GM13976 (cell line): ENCODE data around the gene PSMD8.

Source experiments
- DNase-seq: peaks from one replicate; pipeline ENCODE4 v3.0.0; 2012; ENCODE audit warnings: low spot score
- in situ Hi-C: fragments of 300-500 bp; cut with MboI; formaldehyde crosslinking; loops from one replicate; pipeline ENCODE4 v1.12.0; 2022; ENCODE audit warnings: low sequenced_read_pairs, mixed read lengths, inconsistent platforms; ENCODE audit not compliant: unreplicated experiment
- TF ChIP-seq, protein P1 (sequence below): IDR thresholded peaks from 2 replicates; pipeline ENCODE4 v1.5.1; 2012; ENCODE audit warnings: borderline replicate concordance, mild to moderate bottlenecking; ENCODE audit not compliant: insufficient read depth; ENCODE audit errors: extremely low read depth, missing control alignments, control extremely low read depth

Gene PSMD8

DNA sequence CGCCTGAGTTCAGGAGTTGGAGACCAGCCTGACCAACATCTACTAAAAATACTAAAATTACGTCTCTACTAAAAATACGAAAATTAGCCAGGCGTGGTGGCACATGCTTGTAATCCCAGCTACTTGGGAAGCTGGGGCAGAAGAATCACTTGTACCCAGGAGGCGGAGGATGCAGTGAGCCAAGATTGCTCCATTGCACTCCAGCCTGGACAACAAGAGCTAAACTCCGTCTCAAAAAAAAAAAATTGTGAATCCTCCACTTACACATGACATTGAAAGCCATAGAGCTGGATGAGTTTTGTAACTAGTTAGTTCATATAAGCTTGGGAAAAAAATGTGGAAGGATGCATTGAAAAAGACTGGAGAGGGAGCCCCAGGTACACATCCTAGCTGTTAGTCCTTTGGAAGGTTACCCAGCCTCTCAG is 452 bp upstream of the PSMD8 start:
- TF ChIP-seq, protein P1, sequence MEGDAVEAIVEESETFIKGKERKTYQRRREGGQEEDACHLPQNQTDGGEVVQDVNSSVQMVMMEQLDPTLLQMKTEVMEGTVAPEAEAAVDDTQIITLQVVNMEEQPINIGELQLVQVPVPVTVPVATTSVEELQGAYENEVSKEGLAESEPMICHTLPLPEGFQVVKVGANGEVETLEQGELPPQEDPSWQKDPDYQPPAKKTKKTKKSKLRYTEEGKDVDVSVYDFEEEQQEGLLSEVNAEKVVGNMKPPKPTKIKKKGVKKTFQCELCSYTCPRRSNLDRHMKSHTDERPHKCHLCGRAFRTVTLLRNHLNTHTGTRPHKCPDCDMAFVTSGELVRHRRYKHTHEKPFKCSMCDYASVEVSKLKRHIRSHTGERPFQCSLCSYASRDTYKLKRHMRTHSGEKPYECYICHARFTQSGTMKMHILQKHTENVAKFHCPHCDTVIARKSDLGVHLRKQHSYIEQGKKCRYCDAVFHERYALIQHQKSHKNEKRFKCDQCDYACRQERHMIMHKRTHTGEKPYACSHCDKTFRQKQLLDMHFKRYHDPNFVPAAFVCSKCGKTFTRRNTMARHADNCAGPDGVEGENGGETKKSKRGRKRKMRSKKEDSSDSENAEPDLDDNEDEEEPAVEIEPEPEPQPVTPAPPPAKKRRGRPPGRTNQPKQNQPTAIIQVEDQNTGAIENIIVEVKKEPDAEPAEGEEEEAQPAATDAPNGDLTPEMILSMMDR: no peak
- in situ Hi-C loops: no loop called here
- no peak for DNase-seq

DNA sequence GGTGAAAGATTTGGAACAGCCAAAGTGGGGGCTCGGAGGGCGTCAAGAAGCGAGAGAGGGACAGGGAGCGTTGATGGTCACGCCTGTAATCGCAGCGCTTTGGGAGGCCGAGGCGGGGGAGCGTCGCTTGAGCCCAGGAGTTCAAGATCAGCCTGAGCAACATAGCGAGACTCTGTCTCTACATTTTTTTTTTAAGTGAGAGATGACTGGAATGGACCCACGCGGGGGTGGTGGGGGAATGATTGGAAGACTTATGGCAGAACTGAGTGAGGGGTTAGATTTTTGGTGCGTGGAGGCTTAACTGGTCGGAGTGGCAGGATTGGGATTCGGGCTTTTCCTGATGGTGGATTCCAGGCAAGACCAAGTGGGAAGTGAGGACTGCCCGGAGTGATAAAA is 725 bp downstream of the PSMD8 start:
- TF ChIP-seq, protein P1: no peak
- DNase-seq: no peak
- in situ Hi-C loops: no loop called here

DNA sequence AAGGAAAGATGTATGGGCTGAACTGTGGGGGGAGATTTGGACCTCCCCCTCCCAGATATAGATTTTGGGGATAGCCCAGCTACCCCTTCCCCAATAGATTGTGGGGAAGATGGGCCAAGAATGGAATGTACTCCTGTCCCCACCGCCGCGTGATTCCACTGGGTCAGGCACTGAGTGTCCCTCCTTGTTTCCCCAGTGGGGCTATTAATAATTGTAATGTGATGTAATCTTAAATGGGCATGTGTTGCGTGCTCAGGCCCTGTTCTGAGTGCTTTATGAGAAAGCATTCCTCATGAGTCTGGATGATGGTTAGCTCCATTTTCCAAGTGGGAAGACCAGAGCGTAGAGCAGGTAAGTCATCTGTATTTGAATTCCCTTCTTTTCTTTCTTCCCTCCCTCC is 1.4 kb downstream of the PSMD8 start:
- in situ Hi-C loops: no loop called here
- DNase-seq: no peak
- TF ChIP-seq, protein P1: no peak

DNA sequence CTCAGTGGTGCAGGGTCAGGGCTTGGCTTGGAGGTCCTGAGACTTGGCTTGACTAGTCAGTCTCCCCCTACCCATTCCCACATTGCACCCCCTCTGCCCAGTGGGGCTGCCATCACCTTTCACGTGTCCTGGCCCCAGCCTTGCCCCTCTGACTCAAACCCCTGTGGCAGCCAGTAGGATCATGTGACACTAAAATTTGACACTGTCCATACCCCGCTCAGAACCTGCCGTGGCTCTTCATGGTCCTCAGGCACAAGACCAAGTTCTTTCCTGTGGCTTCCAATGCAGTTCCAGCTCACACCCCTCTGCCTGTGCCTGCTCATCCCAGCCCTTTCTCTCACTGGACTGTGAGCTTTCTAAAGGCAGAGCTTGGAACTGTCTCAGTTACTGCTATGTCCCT is 2.2 kb downstream of the PSMD8 start:
- TF ChIP-seq, protein P1: no peak
- in situ Hi-C loops: no loop called here
- DNase-seq: no peak

DNA sequence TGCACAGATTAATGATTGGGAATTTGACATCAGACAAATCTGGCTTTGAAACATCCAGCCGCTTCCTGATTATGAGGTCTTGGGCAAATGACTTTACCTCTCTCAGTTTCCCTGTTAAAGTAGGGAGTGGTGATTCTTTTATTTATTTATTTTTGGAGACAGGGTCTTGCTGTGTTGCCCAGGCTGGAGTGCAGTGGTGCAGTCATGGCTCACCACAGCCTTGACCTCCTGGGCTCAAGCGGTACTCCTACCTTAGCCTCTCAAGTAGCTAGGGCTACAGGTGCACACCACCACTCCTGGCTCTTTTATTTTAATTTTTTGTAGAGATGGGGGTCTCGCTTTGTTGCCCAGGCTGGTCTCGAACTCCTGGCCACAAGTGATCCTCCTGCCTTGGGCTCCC is 2.7 kb downstream of the PSMD8 start:
- DNase-seq: no peak
- TF ChIP-seq, protein P1: no peak
- in situ Hi-C loops: no loop called here

DNA sequence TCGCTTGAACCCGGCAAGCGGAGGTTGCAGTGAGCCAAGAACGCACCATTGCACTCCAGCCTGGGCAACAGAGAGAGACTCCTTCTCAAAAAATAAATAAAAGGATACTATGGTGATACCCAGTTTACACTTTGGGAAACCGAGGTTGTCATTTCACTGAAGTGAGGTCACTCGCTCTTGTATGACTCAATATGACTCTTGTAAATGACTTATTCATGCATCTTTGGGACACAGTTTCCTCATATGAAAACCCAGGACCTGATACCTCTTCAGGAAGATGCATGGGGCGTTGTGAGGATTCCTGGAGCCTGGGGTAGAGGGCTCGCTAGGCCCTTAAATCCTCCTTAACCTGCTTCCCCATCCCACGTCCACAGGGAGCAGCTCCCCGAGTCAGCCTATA is 4.5 kb downstream of the PSMD8 start:
- TF ChIP-seq, protein P1: no peak
- DNase-seq: no peak
- in situ Hi-C loops: no loop called here

DNA sequence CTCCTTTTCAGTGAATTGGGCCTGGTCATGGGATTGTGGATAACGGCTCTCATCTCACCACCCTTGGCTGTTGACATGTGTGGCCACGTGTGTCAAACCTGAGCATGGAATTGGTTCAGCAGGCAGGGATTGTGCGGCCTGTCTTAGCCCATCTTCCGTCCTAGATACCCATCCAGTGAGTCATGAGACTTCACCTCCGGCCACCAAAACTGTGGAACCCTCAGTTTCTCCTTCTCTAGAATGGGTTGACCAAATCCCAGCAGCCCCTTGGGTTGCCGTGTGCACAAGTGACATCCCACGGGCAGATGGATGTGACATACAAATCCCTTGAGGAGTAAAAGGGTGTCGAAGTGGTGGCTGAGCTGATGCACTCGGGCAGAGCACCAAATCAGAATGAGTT is 6.8 kb downstream of the PSMD8 start:
- no peak for DNase-seq
- TF ChIP-seq, protein P1: no peak
- in situ Hi-C loops: no loop called here
